Medulla oblongata (tissue), 1 donor: ENCODE results near the gene SLC25A19.

Experiments
- DNase-seq: peaks from one replicate; pipeline ENCODE4 v3.0.0-alpha.2; 2015; ENCODE audit errors: extremely low spot score

SLC25A19 gene

DNA sequence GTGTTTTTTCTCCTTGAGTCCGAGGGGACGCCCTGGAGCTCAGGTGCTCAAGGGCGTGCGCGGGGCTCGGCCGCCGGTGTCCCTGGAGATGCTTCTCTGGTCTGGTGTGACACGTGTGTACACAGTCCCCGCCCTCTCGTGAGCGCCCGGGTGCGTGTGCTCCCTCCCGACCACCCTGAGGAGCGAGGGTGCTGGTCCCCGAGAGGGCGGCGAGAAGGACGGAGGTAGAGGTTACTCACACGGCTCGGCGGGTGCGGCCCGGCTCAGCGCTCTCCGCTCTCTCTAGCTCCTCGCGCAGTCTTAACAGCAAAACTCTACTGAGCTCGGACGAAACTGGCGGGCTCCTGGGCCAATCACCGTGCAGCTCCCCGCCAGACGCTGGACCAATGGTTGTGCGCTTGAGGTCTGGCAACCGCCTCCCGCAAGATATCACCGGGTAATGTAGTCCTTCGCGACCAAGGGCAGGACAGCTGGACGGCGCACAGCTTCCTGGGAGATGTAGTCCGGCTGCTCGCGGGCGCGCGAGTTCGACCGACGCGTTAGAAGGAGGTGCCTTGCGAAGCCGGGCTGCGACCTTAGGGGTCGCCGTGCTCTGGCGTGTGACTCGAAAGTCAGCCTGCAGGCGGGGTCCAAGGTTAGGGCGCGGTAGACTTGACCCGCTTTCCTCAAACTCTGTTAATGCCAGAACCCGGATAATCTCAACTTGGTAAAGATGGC lies at the start of gene SLC25A19:
SLC25A19 (minus strand) TSS at position 319 of the 717 bp plus-strand sequence. CDS start 2,669 bp downstream, outside the sequence.
- DNase-seq: peak; percentile 99

DNA sequence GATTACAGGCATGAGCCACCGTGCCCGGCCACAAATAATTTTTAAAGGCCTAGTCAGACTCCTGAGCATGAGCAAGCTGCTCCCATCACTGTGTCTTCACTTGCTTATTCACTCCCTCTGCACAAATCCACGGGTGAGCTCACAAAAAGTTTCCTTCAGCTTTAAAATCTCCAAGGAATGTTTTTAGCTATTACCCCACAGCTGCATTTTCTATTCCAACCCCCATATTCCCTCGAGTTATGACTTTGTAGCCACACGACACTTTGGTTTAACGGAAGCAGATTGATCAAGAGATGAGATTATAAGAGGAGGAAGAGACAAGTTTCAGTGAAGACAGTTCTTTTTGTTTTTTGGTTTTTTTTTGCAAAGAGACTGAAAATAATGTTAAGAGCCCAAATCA lies 49.1 kb upstream of the SLC25A19 start:
- no peak for DNase-seq

DNA sequence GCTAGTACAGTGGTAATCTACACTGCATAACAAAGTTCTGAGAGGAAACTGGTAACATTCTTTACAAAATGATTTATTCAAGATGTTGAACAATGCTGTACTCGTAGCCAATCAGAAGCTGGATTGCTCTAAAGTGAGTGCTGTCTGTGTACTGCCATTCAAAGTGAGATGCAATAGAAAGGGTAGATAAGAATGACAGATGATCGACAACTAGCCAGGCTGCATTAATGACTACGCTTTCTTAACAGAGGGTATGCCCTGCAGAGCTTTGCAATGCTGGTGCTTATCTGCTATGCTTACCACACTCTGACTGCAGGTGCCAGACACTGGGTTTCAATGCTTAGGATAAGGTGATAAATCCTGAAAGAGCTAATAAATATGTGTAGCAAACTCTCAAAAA lies 46.1 kb upstream of the SLC25A19 start:
- no peak for DNase-seq

DNA sequence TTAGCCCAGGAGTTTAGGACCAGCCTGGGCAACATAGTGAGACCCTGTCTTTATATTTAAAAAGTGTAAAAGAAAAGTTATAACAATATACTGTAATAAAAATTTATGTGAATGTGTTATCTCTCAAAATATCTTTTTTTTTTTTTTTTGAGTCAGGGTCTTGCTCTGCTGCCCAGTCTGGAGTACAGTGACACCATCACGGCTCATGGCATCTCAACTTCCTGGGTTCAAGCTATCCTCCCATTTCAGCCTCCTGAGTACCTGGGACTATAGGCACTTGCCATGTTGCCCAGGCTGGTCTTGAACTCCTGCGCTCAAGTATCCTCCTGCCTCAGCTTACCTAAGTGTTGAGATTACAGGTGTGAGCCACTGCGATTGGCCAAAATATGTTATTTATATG lies 45.5 kb upstream of the SLC25A19 start:
- DNase-seq: no peak

DNA sequence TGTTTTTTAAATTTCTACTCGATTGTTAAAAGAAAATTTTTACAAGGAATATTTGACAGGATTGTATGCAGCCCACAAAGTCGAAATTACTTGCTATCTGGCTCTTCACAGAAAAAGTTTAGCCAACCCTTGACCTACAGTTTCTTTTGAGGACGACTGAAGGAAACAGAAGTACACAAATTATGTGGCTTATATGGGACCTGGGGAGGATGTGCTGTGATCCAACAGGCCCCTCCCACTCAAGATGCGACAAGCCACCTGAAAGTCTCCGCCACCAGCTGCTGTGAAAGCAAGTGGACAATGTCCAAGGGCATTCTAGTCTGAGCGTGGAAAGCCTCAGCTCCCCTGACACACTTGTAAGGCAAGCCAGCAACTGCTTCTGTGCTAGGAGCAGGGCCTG lies 42.4 kb upstream of the SLC25A19 start:
- no peak for DNase-seq

DNA sequence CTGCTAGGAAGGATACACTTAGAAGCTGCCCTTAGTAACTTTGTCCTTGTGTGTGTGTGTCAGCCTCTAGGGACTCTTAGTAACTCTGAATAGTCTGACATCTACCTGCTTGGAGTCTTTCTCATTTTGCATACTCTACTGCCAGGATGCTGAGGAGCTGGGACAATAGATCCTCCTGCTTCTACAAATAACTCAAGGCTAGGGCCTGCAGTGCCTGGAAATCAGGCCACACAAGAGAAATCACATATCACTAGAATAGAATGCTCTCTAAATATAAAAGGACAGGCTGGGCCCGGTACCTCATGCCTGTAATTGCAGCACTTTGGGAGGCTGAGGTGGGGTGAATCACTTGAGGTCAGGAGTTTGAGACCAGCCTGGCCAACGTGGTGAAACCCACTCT lies 38.5 kb upstream of the SLC25A19 start:
- DNase-seq: no peak

DNA sequence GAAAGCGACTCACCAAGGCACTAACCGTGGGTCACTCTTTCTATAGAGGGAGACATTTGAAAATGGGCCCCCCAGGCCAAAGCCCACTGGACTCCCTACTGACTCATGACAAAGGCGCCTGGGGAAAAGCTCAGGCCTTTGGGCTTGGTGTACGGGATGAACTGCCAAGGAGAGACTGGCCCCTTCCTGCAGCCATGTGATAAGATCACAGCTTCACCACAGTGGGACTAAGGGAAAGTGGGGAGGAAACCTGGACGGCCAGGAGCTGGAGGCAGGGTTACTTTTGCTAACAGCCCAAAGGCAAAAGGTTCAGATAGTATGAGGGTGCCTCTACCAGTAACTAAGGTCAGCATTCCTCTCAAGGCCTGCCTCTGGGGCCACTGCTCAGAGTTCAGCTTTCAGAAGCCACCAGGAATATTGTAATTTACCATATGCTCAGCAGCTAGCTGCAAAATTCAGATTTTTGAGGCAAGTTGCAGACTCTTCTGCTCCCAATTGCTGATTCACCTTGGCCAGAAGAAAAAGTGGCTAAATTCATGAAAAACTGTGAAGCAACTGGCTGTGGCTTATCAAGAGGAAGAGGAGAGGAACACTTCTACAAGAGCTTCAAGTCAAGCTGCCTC lies 37.1 kb upstream of the SLC25A19 start:
- no peak for DNase-seq

DNA sequence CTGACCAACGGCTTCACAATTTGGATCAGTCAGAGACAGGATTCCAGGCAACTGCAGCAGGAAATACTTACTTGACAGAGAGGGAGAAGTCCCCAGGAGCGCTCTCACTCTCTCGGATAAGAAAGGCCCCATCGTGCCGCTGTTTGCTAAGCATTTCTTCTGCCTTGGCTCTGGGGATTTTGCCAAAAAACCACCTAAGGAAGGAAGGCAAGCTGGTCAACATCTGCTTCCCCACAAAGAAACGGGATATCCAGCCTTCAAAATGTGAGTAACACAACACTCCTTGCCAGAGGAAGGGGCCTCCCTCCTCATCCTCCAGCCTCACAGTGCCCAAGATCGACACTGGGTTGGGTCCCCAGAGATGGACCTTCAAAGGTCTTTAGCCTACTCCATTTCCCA lies 36.6 kb upstream of the SLC25A19 start:
- peak; percentile 57 for DNase-seq

DNA sequence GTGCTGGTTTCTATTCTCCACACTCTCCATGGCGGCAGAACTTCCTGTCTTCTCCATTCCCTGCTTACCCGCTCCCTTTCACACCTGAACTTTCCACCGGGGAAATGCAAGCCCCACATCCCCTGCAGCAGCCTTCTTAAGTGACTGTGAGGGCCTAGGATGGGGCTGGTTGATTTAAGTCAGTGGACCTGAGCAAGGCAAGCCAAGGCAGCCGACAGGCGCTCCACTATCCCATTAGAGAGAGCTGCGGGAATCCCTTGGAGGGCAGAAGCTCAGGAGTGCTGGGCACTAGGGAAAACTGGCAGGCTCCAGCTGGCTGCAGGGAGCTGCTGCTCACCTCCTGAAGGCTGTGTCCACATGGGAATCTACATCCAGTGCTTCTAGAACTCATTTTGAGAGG lies 36.1 kb upstream of the SLC25A19 start:
- DNase-seq: no peak

DNA sequence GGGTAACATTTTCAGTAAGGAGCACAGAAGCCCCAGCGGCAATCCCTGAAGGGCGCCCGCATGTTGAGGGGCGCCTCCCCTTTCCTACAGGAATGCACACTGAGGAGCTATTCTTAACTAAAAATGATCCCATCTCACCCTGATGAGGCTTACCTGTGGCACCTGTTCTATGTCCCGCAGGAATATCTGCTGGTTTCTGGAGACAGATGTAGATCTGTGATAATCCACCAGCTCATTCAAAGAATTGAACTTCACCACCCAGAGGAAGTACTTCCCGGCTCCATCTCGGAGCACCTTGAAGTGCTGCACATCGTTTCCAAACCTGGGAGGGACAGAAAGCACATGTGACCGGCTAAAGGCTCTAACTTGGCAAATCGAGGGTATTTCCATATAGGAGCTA lies 32.3 kb upstream of the SLC25A19 start:
- DNase-seq: no peak

DNA sequence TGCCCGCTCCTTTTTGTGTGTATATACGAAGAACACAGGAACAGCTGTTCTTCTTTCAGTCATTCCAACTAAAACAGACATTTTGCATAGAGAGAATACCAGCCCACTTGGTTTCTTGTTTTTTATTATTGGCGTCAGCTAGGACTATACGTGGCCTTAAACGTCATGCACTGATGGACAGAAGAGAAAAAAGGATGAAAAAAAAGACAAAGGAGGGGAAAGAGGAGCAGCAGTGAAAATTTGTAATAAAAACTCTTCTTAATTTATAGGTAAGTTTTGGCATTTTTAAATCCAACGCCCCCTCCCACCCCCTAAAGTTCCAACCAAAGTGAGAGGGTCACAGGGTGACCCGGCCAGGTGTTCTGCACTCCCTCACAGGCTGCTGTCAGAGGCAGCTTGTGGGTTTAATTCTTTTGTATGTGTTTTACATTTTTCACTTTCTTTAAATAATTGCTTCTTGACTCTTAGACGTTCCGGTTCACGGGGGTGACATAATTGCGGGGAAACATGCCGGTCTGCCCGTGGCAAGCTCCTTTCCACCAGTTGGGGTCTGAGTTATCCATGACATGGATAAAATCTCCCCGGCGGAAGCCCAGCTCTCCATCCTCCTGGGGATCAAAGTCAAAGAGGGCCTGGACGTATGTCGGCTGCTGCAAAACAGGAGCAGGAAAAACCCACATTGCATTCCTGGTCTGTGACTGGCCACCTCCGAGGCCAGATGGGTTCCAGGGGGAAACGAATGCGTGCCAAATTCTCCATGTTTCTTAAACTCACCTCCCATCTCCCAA lies 30.9 kb upstream of the SLC25A19 start:
- no peak for DNase-seq

DNA sequence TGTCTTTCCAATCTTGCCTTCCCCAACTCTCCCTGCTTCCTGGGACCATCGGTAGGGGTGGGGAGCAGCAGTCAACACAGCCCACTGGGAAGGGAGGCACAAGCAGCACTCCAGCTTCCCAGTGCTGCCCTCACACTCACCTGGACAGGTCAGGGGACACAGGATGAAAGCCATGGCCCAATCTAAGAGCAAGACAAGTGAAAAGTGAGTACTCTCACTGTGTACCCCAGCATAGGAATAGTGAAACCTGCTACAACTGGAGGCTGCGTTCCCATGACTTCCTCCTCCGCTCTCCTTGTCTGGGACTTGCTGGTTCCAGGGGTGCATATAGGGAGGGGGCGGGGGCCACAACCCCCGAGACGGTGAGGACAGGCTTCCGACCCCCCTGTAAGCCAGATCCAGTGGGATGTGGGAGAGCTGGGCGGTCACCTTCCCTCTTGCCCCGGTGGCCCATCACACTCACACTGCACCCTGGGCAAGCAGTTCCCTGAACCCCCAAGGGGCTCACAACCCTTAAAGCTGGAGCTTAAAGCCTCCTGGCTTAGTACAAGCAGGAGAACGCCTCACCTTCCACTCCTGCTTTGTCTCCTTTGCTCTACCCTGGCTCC lies 29.5 kb upstream of the SLC25A19 start:
- no peak for DNase-seq

DNA sequence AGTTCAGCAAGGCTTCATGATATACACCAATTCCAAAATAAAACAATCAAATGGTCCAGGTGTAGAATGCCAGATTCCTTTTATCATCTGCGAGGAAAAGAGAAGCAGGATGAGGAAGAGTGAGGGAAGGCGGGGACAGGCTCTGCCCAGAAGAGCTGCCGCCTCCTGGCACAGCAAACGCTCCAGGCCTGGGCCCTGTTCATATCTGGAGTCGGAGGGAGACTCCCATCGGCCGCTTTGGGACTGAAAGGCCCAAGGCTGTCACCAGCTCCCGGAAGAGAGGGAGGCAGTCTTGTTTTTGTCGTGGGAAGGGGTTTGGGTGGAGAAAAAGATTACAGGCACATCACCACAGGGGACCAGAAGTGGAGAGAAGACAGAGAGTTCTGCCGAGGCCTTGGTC lies 29.0 kb upstream of the SLC25A19 start:
- DNase-seq: no peak

DNA sequence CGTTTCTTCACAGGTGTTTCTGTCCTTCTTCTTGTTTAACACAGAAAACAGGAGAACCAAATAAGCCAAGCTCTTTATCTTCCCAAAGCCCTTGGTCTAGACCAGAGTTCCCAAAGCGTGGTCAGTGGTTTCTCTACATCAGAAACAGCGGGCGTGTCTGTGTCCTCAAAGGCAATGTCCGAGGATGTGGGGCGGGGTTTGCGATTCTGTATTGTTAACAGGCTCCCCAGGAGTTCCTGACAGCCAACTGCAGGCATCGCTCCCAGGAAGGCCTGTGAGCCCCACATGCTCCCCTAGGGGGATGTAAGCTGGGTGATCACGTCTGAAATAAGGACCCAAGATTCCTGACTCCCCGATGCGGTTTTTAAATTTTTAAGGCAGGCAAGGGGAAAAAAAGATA lies 28.4 kb upstream of the SLC25A19 start:
- DNase-seq: no peak

DNA sequence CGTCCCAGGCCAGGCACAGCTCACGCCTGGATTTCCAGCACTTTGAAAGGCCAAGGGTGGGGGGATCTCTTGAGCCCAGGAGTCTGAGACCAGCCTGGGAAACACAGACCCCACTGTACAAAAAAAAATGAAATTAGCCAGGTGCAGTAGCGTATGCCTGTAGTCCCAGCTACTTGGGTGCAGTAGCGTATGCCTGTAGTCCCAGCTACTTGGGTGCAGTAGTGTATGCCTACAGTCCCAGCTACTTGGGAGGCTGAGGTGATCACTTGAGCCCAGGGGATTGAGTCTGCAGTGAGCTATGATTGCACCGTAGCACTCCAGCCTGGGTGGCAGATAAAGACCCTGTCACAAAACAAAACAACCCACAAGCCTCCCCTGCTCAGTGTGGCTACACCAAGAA lies 27.0 kb upstream of the SLC25A19 start:
- DNase-seq: no peak

DNA sequence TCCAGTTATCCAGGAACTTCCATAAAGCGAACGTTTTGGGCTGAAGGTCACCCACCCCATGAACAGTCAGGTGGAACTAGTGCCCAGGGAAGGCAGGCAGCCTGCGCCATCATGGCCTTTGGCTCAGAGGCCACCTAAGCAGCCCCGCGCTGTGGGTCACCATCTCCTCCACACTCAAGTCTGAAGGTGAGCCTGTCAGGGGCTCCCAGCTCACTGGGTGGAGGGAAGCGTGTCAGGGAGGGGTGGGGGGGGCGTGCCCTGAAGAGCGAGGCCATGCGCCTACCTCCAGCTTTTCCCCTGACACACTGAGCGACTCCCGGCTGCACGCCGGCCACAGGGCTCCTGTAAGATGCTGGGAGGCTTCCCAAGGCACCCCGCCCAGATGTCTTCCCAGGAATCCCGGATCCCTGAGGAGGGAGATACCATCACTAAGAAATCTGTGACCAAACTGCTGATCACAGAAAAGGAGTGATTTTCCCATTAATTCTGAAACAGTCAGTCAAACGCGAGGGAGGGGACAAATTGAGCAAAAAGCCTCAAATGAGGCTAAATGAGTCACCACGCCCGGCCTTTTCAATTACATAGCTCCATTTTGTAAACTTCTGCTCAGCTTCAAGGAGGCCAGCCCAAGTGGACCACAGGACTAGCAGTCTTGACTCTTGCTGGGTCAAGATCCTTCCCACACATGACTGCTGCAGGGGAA lies 26.5 kb upstream of the SLC25A19 start:
- no peak for DNase-seq

DNA sequence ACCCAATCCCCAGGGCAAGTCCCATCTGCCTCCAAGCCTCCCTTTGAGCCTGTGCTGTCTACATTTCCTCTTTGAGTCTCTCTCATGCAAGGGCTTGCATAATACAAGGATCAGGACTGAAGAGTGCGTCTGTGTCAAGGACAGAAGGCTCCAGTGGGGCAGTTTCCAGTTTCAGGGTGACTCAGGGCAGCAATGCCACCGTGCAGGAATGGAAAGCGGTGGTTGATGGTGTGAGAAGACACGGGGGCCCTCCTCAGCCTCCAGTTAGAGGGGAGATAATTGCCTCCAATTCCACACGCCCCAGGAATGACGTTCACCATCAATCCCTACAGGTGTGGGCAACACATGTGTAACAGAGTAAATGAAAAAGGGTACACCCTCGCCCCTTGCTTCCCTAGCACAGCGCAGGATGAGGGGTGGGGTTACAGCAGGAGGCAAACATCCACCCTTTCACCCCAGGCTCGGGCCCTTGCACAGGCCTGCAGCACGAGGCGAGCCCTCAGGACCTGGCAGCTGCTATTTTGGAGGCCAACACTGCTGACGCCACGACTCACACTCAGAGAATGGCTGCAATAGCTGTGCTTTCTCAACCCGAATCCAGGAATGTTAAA lies 24.8 kb upstream of the SLC25A19 start:
- peak; percentile 82 for DNase-seq

DNA sequence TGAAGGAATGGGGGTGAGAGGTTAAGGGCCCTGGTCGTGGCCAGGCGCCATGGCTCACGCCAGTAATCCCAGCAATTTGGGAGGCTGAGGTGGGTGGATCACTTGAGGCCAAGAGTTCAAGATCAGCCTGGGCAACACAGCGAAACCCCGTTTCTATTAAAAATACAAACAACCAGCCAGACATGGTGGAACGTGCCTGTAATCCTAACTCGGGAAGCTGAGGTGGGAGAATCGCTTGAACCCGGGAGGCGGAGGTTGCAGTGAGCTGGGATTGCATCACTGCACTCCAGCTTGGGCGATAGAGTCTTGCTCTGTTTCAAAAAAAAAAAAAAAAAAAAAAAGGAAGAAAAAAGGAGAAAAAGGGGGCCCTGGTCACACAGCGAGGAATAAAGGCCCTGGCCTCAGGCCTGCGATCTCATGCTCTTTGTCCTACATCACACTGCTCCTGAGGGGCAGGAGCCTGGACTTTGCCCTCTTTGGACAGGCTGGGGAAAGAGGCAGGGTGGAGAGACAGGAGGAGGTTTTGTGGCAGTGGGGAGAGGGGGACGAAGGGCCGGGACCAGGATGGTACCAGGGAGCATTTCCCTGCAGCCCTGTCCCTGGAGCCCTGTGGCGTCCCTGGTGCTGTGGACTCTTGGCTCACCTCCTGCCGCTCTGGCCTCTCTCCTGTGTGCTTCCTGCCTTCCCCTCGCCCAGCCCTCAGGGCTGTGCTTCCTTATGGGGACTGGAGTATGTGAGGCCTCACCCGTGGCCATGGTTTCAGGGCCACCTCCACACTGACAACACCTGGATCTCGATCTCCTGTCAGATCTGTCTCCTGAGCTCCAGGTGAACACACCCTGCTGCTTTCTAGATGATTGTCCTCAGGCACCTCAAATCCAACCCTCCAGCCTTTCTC lies 19.7 kb upstream of the SLC25A19 start:
- DNase-seq: no peak

DNA sequence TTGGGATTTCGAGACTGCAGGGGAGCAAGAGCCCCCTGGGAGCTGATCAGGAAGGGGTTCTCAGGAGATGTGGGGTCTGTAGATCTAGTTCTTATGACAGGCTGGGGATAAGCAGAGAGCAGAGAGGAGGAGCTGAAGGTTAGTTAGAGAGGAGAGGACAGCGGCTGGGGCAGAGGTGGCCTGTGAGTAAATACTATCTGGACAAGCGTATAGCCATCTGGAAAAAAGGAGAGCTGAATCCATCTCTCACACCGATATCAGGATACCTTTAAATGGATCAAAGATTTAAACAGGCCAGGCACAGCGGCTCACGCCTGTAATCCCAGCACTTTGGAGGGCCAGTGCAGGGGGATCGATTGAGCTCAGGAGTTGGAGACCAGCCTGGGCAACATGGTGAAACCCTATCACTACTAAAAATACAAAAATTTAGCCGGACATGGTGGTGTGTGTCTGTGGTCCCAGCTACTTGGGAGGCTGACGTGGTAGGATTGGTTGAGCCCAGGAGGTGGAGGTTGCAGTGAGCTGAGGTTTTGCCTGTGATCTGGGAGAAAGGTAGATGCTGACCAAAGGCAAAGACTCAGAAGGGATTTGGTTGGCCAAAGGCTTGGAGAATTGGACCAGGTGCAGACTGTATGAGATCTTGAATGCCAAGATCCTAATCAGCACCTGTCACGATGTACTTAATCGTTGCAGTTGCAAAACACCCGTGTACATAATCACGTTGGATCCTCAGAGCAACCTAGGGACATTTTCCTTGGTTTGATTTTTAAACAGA lies 18.9 kb upstream of the SLC25A19 start:
- no peak for DNase-seq
